NB4 (cell line): ENCODE results near the gene FMNL2.

ENCODE experiments used
- DNase-seq: peaks from one replicate; pipeline ENCODE4 v3.0.0; 2010; ENCODE audit warnings: low read depth
- H3K4me3 ChIP-seq: one replicate; pipeline ENCODE4 v1.5.1; 2011; ENCODE audit warnings: mild to moderate bottlenecking, low read depth, low read length, moderate library complexity
- CTCF ChIP-seq: IDR thresholded peaks from one replicate; pipeline ENCODE4 v1.5.1; 2012; ENCODE audit warnings: low read depth, low read length
- MAX ChIP-seq: IDR thresholded peaks from 2 replicates; pipeline ENCODE4 v1.6.1; 2011; ENCODE audit warnings: low read depth, low read length
- MYC ChIP-seq: IDR thresholded peaks from 2 replicates; pipeline ENCODE4 v1.6.1; 2011; ENCODE audit warnings: low read depth, low read length
- POLR2A ChIP-seq: IDR thresholded peaks from 2 replicates; pipeline ENCODE4 v1.6.1; 2011; ENCODE audit warnings: mild to moderate bottlenecking; ENCODE audit not compliant: insufficient read length; ENCODE audit errors: extremely low read depth

Gene FMNL2

GRCh38 chr2:152587187-152587947 lies 252.4 kb downstream of the FMNL2 start:
- no peak for TF ChIP-seq MAX
- TF ChIP-seq CTCF = no peak
- TF ChIP-seq MYC = no peak
- DNase-seq = no peak

GRCh38 chr2:152588998-152589397 lies 254.0 kb downstream of the FMNL2 start:
- no peak overlapping the region for H3K4me3 ChIP-seq
- no peak for TF ChIP-seq CTCF
- TF ChIP-seq MYC = no peak
- TF ChIP-seq MAX = no peak
- TF ChIP-seq POLR2A = no peak
- DNase-seq = peak; percentile 40

More at GRCh38 chr2:152587187-152587947, 252.4 kb downstream of the FMNL2 start:
- H3K4me3 ChIP-seq = no peak overlapping the region

GRCh38 chr2:152594022-152594766 lies 259.2 kb downstream of the FMNL2 start:
- DNase-seq = peak; percentile 33
- no peak for TF ChIP-seq MYC
- 0 out of 2 replicates have a peak, but pooled peaks have one; percentile 25 for TF ChIP-seq MAX
- H3K4me3 ChIP-seq = no peak overlapping the region

- no peak for DNase-seq
- TF ChIP-seq POLR2A (no peak), CTCF (no peak), MYC (no peak), MAX (no peak)
- no peak overlapping the region for H3K4me3 ChIP-seq
These were observed 259.8 kb downstream of the FMNL2 start for GRCh38 chr2:152594792-152595191.

GRCh38 chr2:152598975-152599759 lies 264.2 kb downstream of the FMNL2 start:
- TF ChIP-seq MYC (no peak), POLR2A (no peak), CTCF (no peak), MAX (no peak)
- DNase-seq = peak; percentile 37
- no peak overlapping the region for H3K4me3 ChIP-seq
